B cell (primary cell): Measurements from ENCODE around the gene SGCD. TPM values are rescaled to one million over a fixed set of nuclear protein-coding genes. Genes with fewer than 3 reads are reported as not detected.

ENCODE experiments used
- ATAC-seq: fragments of 200-7000 bp; cut with Tn5 transposase; one replicate; pipeline ENCODE4 v1.10.0; 2021; ENCODE audit warnings: low read depth, mild to moderate bottlenecking, moderate number of reproducible peaks, moderate library complexity
- CTCF ChIA-PET: fragments of 350-600 bp; sonication (Branson Sonifier 250); formaldehyde crosslinking; loops from one replicate; lab custom pipeline; 2021; ENCODE audit warnings: antibody characterized with exemption, inconsistent platforms; lab: Charles Lee
- POLR2A ChIA-PET: fragments of 350-600 bp; sonication (Branson Sonifier 250); formaldehyde crosslinking; loops from one replicate; lab custom pipeline; 2021; ENCODE audit warnings: antibody characterized with exemption; lab: Charles Lee
- DNase-seq: peaks from one replicate; pipeline ENCODE4 v3.0.0; 2013
- H2AFZ ChIP-seq: 2 replicates; pipeline ENCODE4 v1.6.1; 2012; ENCODE audit warnings: mild to moderate bottlenecking, low read depth, low read length; ENCODE audit not compliant: insufficient read depth, poor library complexity, severe bottlenecking
- H3K27ac ChIP-seq, 2 donors: 1 replicate in 1 of 2; 2 replicates in 1 of 2; pipeline ENCODE4 v1.5.1; 2012 to 2013; ENCODE audit warnings: low read length in 2 of 2, mild to moderate bottlenecking in 2 of 2, moderate library complexity in 1 of 2
- H3K27me3 ChIP-seq, 4 experiments: fragments of 200-600 bp in 1 of 4; sonication (generic) in 1 of 4; replicated peaks in 1 of 4; 1 replicate in 2 of 4; 2 replicates in 2 of 4; pipeline versions ENCODE4 v1.6.1 to v1.7.0; 2013 to 2016; ENCODE audit warnings: low read length in 3 of 4, mild to moderate bottlenecking in 2 of 4, mixed read lengths in 1 of 4, moderate library complexity in 1 of 4; ENCODE audit not compliant: insufficient read depth in 4 of 4, control insufficient read depth in 3 of 4; ENCODE audit errors: control extremely low read depth in 1 of 4
- H3K36me3 ChIP-seq, 2 experiments: replicated peaks in 1 of 2; 1 replicate in 1 of 2; 2 replicates in 1 of 2; pipeline versions ENCODE4 v1.6.1 to v1.7.1; 2013; ENCODE audit warnings: low read length in 1 of 2; ENCODE audit not compliant: insufficient read depth in 2 of 2, control insufficient read depth in 1 of 2; ENCODE audit errors: control extremely low read depth in 1 of 2, extremely low read depth in 1 of 2
- H3K4me1 ChIP-seq, 2 donors: fragments of 200-600 bp in 1 of 2; sonication (generic) in 1 of 2; 1 replicate in 1 of 2; 2 replicates in 1 of 2; pipeline versions ENCODE4 v1.5.1 to v1.6.1; 2013 to 2017; ENCODE audit warnings: low read length in 2 of 2; ENCODE audit not compliant: control insufficient read depth in 2 of 2, insufficient read depth in 2 of 2
- H3K4me2 ChIP-seq: replicated peaks from 2 replicates; pipeline ENCODE3; 2012; ENCODE audit warnings: mild to moderate bottlenecking, low read depth, low read length; ENCODE audit not compliant: poor library complexity, severe bottlenecking
- H3K4me3 ChIP-seq, 5 experiments: fragments of 200-600 bp in 1 of 5; sonication (generic) in 1 of 5; 1 replicate in 3 of 5; 2 replicates in 2 of 5; pipeline versions ENCODE4 v1.5.1 to v1.7.0; 2011 to 2016; ENCODE audit warnings: low read length in 4 of 5, mild to moderate bottlenecking in 4 of 5, low read depth in 2 of 5, control low read depth in 1 of 5, moderate library complexity in 1 of 5; ENCODE audit not compliant: insufficient read depth in 1 of 5; ENCODE audit errors: control extremely low read depth in 1 of 5, extremely low read depth in 1 of 5
- H3K79me2 ChIP-seq: fragments of 200-600 bp; sonication (generic); one replicate; pipeline ENCODE4 v1.6.0; 2016; ENCODE audit warnings: low read length; ENCODE audit not compliant: control insufficient read depth, insufficient read depth
- H3K9ac ChIP-seq: fragments of 200-600 bp; sonication (generic); 2 replicates; pipeline ENCODE4 v1.6.1; 2017; ENCODE audit warnings: mild to moderate bottlenecking, low read length, moderate library complexity
- H3K9me3 ChIP-seq, 3 donors: one replicate each; pipeline versions ENCODE4 v1.6.1 to v1.7.1; 2013; ENCODE audit warnings: low read length in 2 of 3; ENCODE audit not compliant: control insufficient read depth in 2 of 3, insufficient read depth in 1 of 3; ENCODE audit errors: control extremely low read depth in 1 of 3
- H4K20me1 ChIP-seq: 2 replicates; pipeline ENCODE4 v1.6.0; 2012; ENCODE audit warnings: mild to moderate bottlenecking, low read length; ENCODE audit not compliant: insufficient read depth, control insufficient read depth, poor library complexity, severe bottlenecking
- H3K27ac Mint-ChIP-seq: one replicate; pipeline ENCODE4 v1.8.0; 2021; ENCODE audit warnings: mixed read lengths
- H3K27me3 Mint-ChIP-seq: one replicate; pipeline ENCODE4 v1.8.0; 2021; ENCODE audit warnings: mixed read lengths
- H3K4me1 Mint-ChIP-seq: one replicate; pipeline ENCODE4 v1.8.0; 2021; ENCODE audit warnings: mixed read lengths
- H3K4me3 Mint-ChIP-seq: one replicate; pipeline ENCODE4 v1.8.0; 2021; ENCODE audit warnings: mixed read lengths
- H3K9me3 Mint-ChIP-seq: one replicate; pipeline ENCODE4 v1.8.0; 2022; ENCODE audit warnings: mixed read lengths; ENCODE audit not compliant: insufficient read depth
- CTCF ChIP-seq: fragments of 200-600 bp; IDR thresholded peaks from one replicate; pipeline ENCODE4 v1.8.0; 2022; ENCODE audit warnings: antibody characterized with exemption, mild to moderate bottlenecking
- EZH2 ChIP-seq: IDR thresholded peaks from 2 replicates; pipeline ENCODE4 v1.6.1; 2012; ENCODE audit warnings: borderline replicate concordance, low read depth, mild to moderate bottlenecking, moderate library complexity, low read length; ENCODE audit not compliant: insufficient read depth, poor library complexity, severe bottlenecking
- WGBS: methylation state at CpG from one replicate; pipeline ENCODE4 v1.1.5; 2013; ENCODE audit warnings: missing lambda C conversion rate; ENCODE audit not compliant: insufficient coverage; 5-methylcytosine and 5-hydroxymethylcytosine counted together
- intact Hi-C: fragments of 100-400 bp; cut with micrococcal nuclease; formaldehyde crosslinking; loops from one replicate; pipeline ENCODE4 v1.10.0; 2022
- polyA plus RNA-seq: library from polyadenylated mRNA; depleted of rRNA; stranded (reverse); fragments of >200 nt; gene quantifications from 2 replicates; pipeline ENCODE4 v1.2.3, GENCODE V29; 2012
- total RNA-seq, 2 donors: library from RNA; stranded (reverse); fragments of 120-200 nt in 1 of 2; gene quantifications; 1 replicate in 1 of 2; 2 replicates in 1 of 2; pipeline versions ENCODE4 v1.2.3 to v1.2.4, GENCODE V29; 2013 to 2022

The SGCD gene
- total and polyA plus RNA-seq, 2 donors (not counting 1 experiment from before 2014, with no cell fraction given), result not detected

GRCh38 chr5:156427315-156427714 lies 100.4 kb downstream of the SGCD start:
- H3K4me2 ChIP-seq, result no peak overlapping the region
- H3K9me3 Mint-ChIP-seq, result no peaks in the 10 kb centered on the region
- no peak overlapping the region for H3K27ac ChIP-seq
- no peaks in the 10 kb centered on the region for H3K4me1 ChIP-seq
- ChIA-PET POLR2A (no interaction called here), CTCF (no interaction called here)
- no peaks in the 10 kb centered on the region for H3K9me3 ChIP-seq
- H3K4me1 Mint-ChIP-seq, result no peaks in the 10 kb centered on the region
- no peaks in the 10 kb centered on the region for H3K79me2 ChIP-seq
- H2AFZ ChIP-seq, result no peak overlapping the region
- ATAC-seq (no peak), DNase-seq (no peak)
- H3K36me3 ChIP-seq, result no peaks in the 10 kb centered on the region
- intact Hi-C loops, result no loop called here
- whole genome bisulfite sequencing, result 95% methylated on average over 2 of the region's 4 CpGs
- H3K27ac Mint-ChIP-seq, result no peak overlapping the region
- no peak overlapping the region for H3K4me3 Mint-ChIP-seq
- peaks cover 6% of the 10 kb centered on the region for H3K27me3 Mint-ChIP-seq
- no peak for TF ChIP-seq CTCF
- TF ChIP-seq EZH2, result no peak
- H3K27me3 ChIP-seq, result no peaks in the 10 kb centered on the region
- H4K20me1 ChIP-seq, result no peaks in the 10 kb centered on the region
- no peak overlapping the region for H3K9ac ChIP-seq
- no peak overlapping the region for H3K4me3 ChIP-seq

- Mint-ChIP-seq H3K9me3 (no peaks in the 10 kb centered on the region), H3K27ac (no peak overlapping the region), H3K4me3 (no peak overlapping the region), H3K27me3 (peaks cover 8% of the 10 kb centered on the region), H3K4me1 (no peaks in the 10 kb centered on the region)
- intact Hi-C loops, result no loop called here
- Histone ChIP-seq H2AFZ (no peak overlapping the region), H3K36me3 (no peaks in the 10 kb centered on the region), H3K4me3 (no peak overlapping the region), H3K27ac (no peak overlapping the region), H3K27me3 (no peaks in the 10 kb centered on the region), H3K79me2 (no peaks in the 10 kb centered on the region), H3K9ac (no peak overlapping the region), H3K9me3 (no peaks in the 10 kb centered on the region), H3K4me1 (no peaks in the 10 kb centered on the region), H3K4me2 (no peak overlapping the region), H4K20me1 (no peaks in the 10 kb centered on the region)
- no peak for DNase-seq
- POLR2A ChIA-PET, result no interaction called here
- CTCF ChIA-PET, result no interaction called here
- ATAC-seq, result no peak
- 98% methylated on average over 8 of the region's 9 CpGs for WGBS
- TF ChIP-seq EZH2, result no peak
- no peak for TF ChIP-seq CTCF
These were observed 105.2 kb downstream of the SGCD start for GRCh38 chr5:156431956-156432829.
